HT-29 (cell line): ENCODE data around the gene B4GALNT2. TPM values are rescaled to one million over a fixed set of nuclear protein-coding genes. Genes with fewer than 3 reads are reported as not detected.
"Not testable (repeated sequence)": the region's sequence is repeated elsewhere in the genome, so short reads cannot be mapped to it uniquely, and the experiment has no call there.

ENCODE experiments used
- DNase-seq: peaks from one replicate; pipeline ENCODE4 v3.0.0-alpha.2; 2015; ENCODE audit warnings: low spot score
- total RNA-seq: library from RNA; depleted of rRNA; stranded (reverse); fragments of >200 nt; shearing (Covaris generic); gene quantifications from 2 replicates; pipeline ENCODE4 v1.2.3, GENCODE V29; 2014

The B4GALNT2 gene
- total RNA-seq, 1 experiment from 2014 or later, result not detected

GRCh38 chr17:49180998-49181635, 48.5 kb downstream of the B4GALNT2 start:
- DNase-seq, result no peak

GRCh38 chr17:49183341-49183740, 50.8 kb downstream of the B4GALNT2 start:
- no peak for DNase-seq

GRCh38 chr17:49183801-49184200, 51.2 kb downstream of the B4GALNT2 start:
- no peak for DNase-seq

- DNase-seq, result not testable (repeated sequence)
Measured at GRCh38 chr17:49184522-49184921, 52.0 kb downstream of the B4GALNT2 start.

GRCh38 chr17:49185381-49185780, 52.8 kb downstream of the B4GALNT2 start:
- DNase-seq, result not testable (repeated sequence)

GRCh38 chr17:49187301-49187700, 54.7 kb downstream of the B4GALNT2 start:
- DNase-seq, result no peak

- no peak for DNase-seq
Measured at GRCh38 chr17:49190932-49191331, 58.4 kb downstream of the B4GALNT2 start.

GRCh38 chr17:49191409-49191916, 58.9 kb downstream of the B4GALNT2 start:
- DNase-seq, result no peak

GRCh38 chr17:49191917-49192741, 59.6 kb downstream of the B4GALNT2 start:
- DNase-seq, result peak; percentile 97

GRCh38 chr17:49193513-49194296, 61.1 kb downstream of the B4GALNT2 start:
- peak; percentile 12 for DNase-seq

- DNase-seq, result no peak
Measured at GRCh38 chr17:49194297-49194607, 61.7 kb downstream of the B4GALNT2 start.

GRCh38 chr17:49195751-49196150, 63.2 kb downstream of the B4GALNT2 start:
- DNase-seq, result no peak

GRCh38 chr17:49196520-49196919, 64.0 kb downstream of the B4GALNT2 start:
- no peak for DNase-seq

GRCh38 chr17:49197346-49197998, 64.9 kb downstream of the B4GALNT2 start:
- DNase-seq, result no peak

- DNase-seq, result no peak
Measured at GRCh38 chr17:49198211-49198610, 65.6 kb downstream of the B4GALNT2 start.

- no peak for DNase-seq
Measured at GRCh38 chr17:49200423-49201083, 68.0 kb downstream of the B4GALNT2 start.

- DNase-seq, result no peak
Measured at GRCh38 chr17:49201481-49201927, 68.9 kb downstream of the B4GALNT2 start.

- no peak for DNase-seq
Measured at GRCh38 chr17:49203796-49204195, 71.2 kb downstream of the B4GALNT2 start.

- no peak for DNase-seq
Measured at GRCh38 chr17:49204516-49204915, 71.9 kb downstream of the B4GALNT2 start.

GRCh38 chr17:49209061-49209571, 76.5 kb downstream of the B4GALNT2 start:
- no peak for DNase-seq
